ENCODE measurements around the gene MYOM3.

MYOM3 gene

DNA sequence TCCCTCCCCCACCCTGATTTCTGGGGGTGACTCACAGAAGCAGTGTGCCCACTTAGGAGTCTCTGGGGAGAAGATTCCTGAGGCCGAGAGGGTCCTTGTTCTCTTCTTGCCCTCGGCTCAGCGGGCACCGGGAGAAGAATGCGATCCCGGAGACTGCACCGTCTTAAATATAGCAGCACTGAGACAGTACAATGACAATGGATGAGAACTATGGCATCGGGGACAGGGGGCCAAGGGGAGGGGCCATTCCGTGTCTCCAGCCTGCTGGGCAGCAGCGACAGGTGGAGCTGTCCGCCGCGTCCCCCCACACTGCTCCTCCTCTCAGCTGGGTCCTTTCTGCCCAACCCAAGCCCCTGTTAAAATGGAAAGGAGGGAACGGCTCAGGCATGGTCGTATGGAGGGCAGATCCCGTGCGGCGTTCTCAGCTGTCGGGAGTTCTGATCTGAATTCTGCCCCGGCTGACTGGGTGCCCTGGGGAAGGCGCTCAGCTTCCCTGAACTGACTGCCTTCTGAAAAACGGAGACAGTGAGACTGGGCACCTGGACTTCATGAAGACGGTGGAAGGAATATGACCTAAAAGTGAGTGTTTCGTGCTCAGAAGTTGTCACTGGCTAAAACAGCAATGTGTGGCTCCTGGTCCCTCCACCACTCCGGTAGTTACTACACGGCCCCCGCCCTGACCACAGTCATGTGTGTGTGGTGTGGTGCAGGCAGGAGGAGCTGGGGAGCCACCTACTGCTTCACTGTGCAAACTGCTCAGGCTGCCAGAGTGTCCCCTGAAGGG lies at the start of gene MYOM3:
TSS of gene MYOM3 (minus strand) at position 140 of the 784 bp plus-strand sequence. CDS start 3,499 bp downstream, outside the sequence.
- DNase-seq (ENCODE audit: low read depth): peak; percentile 59

DNA sequence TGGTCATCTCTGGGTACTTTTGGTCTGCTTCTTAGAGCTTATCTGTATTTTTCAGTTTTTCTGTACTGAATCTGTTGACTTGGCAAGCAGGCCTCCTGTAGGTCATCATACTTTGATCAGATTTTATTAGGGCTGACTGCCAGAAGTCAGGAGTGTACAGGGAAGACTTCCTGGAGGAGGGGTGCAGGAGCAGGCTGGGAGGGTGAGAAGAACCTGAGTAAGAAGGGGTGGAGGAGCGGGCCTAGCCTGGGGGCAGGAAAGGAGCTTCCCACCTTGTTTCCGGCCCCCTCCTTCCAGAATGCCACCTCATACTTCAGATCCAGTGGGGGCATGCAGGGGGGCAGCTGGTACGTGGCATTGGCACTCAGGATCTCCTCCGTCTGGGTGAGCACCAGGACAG lies 49.3 kb upstream of the MYOM3 start:
- no peak for DNase-seq (ENCODE audit: low read depth)

DNA sequence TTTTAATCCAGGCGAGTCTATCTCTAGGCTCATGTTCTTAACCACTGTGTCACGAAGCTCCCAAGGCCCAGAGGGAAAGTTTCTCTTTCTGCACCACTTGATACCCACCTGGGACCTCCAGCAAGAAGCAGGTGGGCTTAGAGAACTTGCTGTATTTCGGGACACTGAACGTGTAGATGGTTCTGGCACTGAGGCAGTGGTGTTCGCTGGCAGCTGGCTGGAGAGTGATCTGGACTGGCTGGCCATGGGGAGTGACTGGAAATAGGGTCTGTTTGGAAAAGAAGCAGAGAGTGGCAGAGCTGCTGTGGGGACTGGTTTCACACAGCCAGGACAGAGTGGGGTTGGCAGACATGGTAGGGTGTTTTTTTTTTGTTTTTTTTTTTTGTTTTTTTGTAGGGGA lies 47.4 kb upstream of the MYOM3 start:
- DNase-seq (ENCODE audit: low read depth): no peak

DNA sequence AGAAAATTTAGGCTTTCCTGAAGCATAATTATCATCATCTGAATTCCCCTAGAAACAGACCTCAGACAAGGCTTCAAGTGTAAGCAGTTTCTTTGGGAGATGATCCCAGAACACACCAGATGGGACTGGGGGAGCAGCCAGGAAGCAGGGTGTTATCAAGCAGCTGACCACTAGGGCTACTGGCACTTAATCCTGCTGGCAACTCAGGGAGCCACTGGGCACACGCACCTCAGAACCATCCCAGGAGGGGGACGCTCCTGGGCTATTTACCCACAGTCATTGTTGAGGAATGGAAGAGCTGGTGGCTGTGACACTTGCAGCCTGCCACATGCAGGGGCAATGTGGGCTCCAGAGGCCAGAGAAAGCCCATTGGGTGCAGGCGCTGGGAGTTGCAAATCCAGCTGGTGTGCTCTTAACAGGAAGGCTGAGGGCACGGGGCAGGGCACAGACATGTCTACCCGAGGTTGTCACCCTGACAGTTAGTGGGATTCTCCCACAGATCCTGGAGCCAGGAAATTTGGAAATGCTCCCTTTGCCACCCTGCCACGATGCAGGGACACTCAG lies 46.1 kb upstream of the MYOM3 start:
- peak; percentile 43 for DNase-seq (ENCODE audit: low read depth)

DNA sequence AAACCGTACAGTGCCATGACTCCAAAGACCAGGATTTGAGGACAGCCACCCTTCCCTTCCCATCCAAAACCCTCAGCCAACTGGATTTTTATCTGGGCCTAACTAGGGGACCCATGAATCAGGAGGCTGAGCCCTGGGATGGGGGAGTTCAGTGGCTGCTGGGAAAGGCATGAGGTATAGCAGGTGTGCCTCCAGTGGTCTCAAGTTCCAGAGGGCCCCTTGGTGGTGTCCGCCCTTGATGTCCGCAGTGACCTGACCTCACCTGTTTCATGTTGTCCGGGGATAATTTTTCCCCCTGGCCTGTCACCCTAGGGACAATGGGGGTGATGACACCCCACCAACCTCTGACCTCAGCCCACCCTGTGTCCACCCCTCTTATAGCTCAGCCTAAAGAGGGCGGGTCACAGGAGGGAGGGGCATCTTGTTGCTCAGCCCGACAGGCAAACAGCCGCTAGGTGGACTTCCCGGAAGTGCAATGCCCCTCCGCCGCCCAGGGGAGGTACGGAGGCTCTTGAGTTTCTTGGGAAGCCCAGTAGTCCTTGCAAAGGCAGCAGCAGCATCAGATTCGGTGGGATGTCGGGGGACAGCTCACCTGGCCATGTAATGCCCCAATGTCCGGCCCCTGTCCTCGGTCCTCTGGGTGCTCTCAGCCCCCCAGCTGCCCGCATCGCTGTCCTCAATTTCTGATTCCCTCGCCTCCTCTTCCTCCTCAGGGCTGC lies 44.8 kb upstream of the MYOM3 start:
- DNase-seq (ENCODE audit: low read depth): no peak

DNA sequence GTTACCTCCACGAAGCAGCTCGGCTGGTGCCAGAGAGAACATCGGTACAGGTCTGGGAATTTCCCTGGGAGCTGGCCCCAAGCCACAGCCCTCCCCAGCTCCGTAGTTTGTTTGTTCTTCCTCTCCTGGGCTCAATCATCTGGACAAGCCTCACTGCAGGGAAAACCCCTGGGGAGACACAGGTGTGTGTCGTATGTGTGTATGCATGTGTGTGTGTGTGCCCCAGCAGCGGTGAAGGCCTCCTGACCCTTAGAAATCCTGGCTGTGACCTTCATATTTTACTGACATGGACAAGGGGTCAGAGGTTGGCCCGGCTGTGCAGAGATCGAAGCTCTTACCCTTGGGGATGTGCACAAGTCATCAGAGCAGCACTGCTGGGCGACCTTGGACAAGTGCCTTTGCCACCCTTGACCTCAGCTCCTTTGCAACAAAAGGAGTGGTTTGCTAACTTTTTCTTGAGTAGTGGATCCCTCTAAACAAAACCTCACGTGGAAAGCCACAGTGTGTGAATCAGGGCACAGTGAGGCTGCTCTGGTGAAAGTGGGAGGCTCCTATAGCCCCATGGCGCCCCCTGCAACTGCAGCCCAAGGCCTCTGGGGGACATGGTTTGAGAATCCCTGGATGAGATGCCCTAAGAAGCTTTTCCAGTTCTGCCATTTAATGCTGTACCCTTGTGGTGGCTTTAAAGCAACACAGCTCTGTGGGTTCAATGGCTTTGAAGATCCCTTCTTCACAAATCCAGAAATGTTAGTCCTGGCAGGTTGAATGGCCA lies 43.3 kb upstream of the MYOM3 start:
- peak; percentile 25 for DNase-seq (ENCODE audit: low read depth)

DNA sequence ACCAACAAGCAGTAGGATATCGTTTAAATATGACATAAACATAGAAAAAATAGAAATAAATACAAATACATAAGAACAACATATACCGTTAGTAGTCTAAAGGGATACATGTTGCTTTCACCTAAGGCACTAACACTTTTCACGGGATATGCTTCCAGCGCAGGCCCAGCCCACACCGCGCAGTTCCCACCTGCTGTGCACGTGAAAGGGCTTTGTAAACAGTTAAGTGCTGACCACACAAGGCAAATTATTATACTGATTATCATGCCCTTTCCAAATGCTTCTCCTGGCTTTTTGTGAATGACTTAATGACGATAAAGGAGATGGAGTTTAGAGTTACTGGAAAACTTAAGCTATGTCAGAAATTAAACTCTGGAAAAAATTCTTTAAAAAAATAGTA lies 42.3 kb upstream of the MYOM3 start:
- DNase-seq (ENCODE audit: low read depth): no peak

DNA sequence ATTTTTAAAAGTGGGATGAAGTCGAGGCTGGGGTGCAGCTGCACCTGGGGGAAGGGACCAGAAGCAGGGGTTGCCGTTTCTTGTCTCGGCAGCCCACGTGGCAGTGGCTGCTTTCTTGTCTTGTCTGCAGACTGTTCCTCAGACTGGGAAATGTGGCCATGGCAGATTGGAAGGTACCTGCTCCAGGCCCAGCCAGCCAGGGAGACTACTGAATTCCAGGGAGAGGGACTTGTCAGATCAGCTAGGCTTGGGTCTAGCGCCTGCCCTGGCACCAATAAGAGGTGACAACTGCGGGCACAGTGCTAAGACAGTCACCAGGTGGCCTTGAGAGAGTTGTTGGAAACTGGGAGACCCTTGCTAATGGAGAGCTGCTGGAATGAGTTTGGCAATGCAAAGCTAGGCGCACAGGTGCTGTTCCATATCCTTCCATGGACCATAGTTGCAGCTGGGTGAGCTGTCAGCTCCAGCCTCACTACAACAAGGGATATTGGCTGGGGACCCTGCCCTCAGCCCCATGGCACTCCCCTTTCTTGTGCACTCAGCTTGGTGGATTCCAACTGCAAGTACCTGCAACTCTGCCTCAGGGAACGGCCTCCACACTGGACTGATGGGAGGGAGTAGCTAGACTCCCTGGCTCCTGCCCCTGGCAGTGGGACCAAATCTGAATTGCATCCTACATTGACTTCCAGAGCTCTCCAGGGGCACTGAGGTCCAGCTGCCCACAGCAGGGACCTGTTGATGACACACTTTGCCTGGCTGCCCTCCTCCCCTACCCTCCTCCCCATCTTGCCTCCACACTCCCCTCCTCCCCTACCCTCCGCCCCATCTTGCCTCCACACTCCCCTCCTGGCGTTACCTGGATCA lies 40.9 kb upstream of the MYOM3 start:
- DNase-seq (ENCODE audit: low read depth): no peak

DNA sequence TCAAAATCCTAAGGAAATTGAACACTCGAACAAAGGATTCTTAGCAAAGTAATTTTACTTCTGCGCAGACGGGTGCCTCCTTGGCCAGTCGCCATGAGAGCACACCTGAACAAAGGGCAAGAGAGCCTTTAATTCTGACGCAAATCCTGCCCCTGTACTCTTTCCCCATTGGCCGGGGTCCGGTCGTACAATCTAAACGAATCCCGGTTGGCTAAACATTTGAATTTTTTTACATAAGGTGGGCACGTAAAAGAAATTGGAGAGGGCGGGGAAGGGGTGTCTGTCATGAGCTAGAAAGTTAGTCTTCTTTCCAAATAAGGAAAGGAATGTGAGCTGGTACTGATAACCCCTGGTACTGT lies 39.2 kb upstream of the MYOM3 start:
- DNase-seq (ENCODE audit: low read depth): no peak

DNA sequence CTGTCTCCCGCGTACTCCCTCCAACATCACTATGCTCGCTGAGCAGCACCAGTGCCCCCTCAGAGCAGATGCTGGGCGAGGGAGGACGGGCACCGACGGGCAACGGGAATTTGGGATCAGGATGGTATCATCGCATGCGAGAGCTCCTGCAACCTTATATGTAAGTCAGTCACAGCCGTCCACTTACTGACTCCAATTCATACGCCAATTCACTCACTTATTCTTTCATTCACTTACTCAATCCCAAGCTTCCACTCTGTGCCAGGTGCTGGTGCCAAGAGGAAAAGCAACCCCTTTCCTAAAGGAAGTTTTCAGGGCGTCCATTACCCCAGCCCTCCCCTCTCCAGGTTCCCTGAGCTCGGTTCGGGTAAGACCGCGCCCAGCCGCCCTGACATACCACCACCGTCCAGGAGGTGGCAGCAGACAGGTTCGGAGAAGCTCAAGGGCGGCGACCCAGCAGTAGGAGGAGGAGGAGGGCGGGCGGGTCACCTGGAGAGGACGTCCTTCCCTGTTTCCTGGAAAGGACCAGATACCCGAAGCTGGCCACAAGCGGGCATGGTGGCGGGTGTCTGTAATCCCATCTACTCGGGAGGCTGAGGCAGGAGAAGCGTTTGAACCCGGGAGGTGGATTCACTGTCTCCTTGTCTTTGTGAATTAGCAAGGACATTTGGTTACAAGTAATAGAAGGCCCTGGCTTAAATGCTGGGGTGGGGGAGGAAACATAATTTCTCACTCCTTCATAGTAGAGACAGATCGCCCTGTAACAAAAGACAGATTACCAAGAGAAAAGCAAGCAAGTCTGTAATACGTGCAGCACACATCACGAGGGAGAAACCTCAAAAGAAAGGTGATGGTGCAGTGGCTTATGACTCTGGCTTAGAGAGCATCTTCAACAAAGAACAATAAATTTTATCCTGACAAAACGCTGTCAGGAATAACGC lies 38.6 kb upstream of the MYOM3 start:
- peak; percentile 79 for DNase-seq (ENCODE audit: low read depth)

DNA sequence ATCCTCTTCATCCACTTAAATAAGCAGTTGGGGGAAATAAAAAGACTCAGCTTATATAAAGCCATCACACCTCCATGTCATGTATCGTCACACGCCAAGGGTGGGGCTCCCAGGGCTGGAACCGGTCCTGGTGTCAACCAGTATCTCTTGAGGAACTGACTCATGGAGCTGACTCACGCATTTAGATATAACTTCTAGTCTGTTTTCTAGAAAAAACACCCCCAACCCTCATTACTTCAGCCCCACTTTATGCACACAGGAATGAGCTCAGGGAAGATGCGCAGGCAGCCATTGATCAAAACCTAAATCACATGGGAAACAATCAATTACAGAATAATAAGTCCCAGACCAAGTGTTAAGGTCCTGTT lies 37.9 kb upstream of the MYOM3 start:
- DNase-seq (ENCODE audit: low read depth): peak; percentile 88

DNA sequence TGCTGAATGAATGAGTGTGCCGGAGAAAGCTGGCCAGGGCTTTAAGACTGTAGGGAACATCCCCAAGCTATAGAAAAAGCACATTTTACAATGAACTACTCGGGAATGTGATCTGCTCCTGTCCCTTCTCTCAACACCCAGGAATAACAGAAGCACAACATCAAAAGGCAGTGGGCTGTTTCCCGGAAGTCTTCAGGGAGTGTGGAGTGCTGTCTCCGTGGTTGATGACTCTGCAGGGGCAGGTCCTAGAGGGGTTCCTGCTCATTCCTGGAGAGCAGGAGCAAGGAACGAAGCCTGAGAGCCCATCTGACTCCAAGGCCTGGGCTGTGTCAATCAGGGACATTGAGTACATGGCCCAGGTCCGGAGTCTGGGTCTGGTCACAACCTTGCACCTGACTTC lies 35.9 kb upstream of the MYOM3 start:
- no peak for DNase-seq (ENCODE audit: low read depth)

DNA sequence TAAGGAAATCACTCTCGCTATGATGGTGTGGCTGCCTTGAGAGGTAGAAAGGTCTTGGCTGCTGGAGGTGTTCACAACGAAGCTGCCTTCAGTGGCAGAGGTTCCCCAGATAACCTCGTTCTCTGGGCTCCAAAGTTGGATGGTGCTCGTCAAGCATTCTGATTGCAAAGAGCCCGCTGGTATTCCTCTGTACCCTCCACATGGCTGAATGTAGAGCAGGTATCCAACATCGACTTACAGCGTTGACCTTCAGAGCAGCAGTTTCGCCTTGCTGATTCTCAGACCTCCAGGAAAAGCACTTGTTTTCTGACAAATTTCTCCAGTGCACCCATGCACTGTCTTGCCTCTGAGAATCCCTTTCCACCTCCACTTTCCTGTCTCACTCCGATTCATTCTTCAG lies 35.3 kb upstream of the MYOM3 start:
- no peak for DNase-seq (ENCODE audit: low read depth)

DNA sequence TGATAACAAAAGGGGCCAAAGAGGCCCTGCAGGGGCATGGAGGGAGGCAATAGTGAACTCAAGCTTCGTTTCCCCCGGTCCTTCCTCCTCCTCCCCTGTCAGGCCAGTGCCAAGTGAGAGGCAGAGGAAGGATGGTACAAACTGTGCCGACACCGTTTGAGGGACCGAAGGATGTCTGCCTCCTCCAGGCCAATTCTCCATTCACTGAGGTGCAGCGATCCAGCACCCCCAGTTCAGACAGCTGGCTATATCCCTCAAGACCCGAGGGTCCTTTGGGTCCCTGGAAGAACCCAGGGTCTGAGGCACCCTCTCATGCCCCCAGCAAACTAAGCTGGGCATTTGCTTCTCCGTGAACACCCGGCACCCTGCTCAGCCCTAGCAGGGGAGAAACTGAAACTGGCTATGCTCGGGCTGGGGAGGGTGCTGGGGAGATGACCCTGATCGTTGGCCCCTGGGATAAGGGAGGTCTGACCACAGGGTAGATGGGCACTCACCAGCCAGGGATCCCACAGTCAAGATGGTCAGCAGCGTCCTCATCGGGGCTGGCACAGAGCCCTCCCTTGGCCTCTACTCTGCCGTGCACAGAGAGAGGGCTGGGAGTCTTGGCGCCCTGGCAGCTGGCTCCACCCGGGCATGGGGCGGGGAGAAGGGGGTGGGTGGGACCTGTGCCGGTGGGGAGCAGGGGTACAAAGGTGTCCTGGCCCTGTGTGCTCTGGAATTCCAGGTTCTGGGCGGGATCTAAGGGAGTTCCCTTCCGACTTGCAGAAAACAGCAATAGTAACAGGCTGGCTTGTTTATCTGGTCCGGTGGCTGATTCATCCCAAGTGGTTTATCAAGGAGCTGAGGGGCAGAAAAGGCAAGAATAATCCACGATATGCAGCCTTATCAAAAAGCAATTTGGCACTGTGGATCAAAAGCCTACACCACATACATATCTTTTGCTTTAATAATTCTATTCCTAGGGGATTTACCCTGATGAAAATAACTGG lies 30.9 kb upstream of the MYOM3 start, which contains the start of gene IL22RA1:
TSS of gene IL22RA1 (minus strand) at position 595 of the 989 bp plus-strand sequence. CDS start at position 537, 58 bp downstream.
- peak; percentile 36 for DNase-seq (ENCODE audit: low read depth)

DNA sequence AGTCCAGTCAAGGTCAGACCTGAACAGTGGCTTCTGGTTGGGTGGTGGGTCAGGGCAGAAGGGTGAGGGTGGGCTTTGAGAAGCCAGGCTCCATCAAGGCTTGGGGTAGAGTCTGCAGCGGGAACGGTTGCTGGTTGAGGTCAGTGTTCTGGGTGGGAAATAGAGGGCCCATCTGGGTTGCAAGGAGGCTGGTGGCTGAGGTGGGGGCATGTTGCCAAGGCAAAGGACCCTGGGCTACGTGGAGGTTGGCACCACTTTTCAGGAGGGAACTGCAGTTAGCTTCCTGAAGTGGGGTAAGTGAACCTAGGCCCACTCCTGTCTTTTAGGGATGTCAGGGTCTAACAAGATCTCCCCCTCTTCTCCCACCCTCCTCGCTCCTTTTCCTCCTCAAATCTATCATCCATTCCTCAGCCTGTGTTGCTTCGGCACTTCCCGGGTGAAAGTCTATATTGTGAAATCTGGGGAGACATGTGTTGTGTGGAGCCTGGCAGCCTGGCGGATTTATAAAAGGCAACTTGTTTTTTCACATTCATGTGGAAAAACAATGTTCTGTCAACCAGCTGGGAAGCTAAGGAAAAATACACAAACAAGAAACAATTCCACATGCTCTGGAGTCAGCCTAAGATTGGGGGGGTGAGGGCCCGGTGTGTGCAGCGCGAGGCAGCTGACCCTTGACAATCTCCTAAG lies 29.5 kb upstream of the MYOM3 start:
- no peak for DNase-seq (ENCODE audit: low read depth)

DNA sequence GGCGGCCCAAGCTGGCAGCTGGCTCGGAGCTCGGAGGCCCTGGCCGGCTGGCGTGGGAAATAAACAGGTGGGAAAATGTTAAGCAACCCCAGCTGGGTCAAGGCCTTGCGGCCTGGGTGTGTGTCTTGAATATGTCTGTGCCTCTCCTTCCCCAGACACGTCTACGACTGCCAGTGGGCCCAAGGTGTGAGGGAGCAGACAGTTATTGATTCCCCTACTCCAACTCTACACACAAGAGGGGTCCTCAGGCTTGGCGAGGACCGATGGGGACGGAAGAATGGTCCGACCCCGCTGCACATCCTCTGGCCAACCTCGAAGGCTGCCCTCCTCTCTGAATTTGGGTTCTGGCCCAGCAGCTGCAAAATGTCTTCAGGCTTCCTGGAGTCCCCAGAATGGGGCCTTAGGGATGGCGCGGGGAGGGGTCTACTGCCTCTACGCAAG lies 28.8 kb upstream of the MYOM3 start:
- DNase-seq (ENCODE audit: low read depth): no peak

DNA sequence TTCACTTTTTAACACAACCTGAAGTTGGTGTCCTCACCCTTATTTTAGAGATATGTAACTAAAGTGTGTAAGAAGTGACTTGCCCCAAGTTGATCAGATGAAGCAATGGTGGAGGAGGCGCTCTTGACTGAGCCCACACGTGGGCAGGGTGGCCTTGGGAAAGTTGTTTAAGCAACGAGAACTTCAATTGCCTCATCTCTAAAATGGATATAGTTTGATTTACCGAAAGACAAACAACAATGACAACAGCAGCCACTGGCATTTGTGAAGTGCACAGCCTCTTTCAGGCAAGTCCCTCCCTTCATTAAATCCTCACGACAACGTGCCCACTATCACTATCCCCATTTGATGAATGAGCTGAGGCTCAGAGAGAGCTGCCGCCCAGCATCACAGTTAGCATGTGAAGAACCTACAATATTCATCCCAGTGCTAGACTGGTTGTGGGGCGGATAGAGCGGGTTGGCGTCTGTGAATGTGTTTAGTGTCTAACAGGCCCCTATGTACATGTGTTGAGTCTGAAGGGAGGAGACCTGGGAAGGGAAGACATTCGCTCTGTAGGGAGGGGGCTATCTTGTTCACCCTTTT lies 28.0 kb upstream of the MYOM3 start:
- DNase-seq (ENCODE audit: low read depth): no peak

DNA sequence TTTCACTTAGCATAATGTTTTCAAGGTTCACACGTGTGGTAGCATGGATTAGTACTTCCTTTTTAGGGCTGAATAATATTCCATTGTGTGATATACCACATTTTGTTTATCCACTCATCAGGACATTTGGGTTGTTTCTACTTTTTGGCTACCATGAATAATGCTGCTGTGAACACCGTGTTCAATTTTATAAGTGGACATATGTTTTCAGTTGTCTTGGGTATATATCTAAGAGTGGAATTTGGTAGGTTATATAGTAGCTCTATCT lies 27.2 kb upstream of the MYOM3 start:
- no peak for DNase-seq (ENCODE audit: low read depth)

All from ELR (cell line).